Upper lobe of right lung (tissue), 1 donor: ENCODE measurements around the gene LPGAT1. TPM values are rescaled to one million over a fixed set of nuclear protein-coding genes. Genes with fewer than 3 reads are reported as not detected.

ENCODE experiments used
- ATAC-seq: fragments of 200-7000 bp; cut with Tn5 transposase; one replicate; pipeline ENCODE4 v1.9.1; 2020; ENCODE audit warnings: mild to moderate bottlenecking, moderate library complexity
- DNase-seq: peaks from one replicate; pipeline ENCODE4 v3.0.0-alpha.2; 2020
- H3K27ac ChIP-seq: fragments of 200-600 bp; one replicate; pipeline ENCODE4 v1.8.0; 2022
- H3K27me3 ChIP-seq: fragments of 200-600 bp; one replicate; pipeline ENCODE4 v1.8.0; 2022; ENCODE audit warnings: mild to moderate bottlenecking
- H3K36me3 ChIP-seq: fragments of 200-600 bp; one replicate; pipeline ENCODE4 v1.8.0; 2022
- H3K4me1 ChIP-seq: fragments of 200-600 bp; one replicate; pipeline ENCODE4 v1.8.0; 2022
- H3K4me3 ChIP-seq: fragments of 200-600 bp; one replicate; pipeline ENCODE4 v1.8.0; 2022; ENCODE audit warnings: mild to moderate bottlenecking
- H3K9me3 ChIP-seq: fragments of 200-600 bp; one replicate; pipeline ENCODE4 v1.8.0; 2022
- CTCF ChIP-seq: fragments of 200-600 bp; IDR thresholded peaks from one replicate; pipeline ENCODE4 v1.8.0; 2022; ENCODE audit warnings: antibody characterized with exemption
- intact Hi-C: fragments of 100-400 bp; cut with DNase I; formaldehyde crosslinking; loops from one replicate; pipeline ENCODE4 v1.11.0; 2022
- total RNA-seq: library from RNA; stranded (reverse); fragmentation: NEBNext Ultra II Directional; extraction: Animal tissue kit (Norgen Biotek cat#: 25700); gene quantifications from one replicate; pipeline ENCODE4 v1.2.1, GENCODE V29; 2021
- donor health status: DM: no; HTN: yes; CAD: no; lungs with severe emphysema.

LPGAT1 gene
- total RNA-seq, 1 donor from 2014 or later: 34.5 TPM

- ATAC-seq: no peak
- intact Hi-C loops: no loop called here
- no peak for TF ChIP-seq CTCF
- Histone ChIP-seq H3K9me3 (no peaks in the 10 kb centered on the region), H3K4me3 (no peak overlapping the region), H3K36me3 (no peaks in the 10 kb centered on the region), H3K27ac (no peak overlapping the region), H3K4me1 (no peaks in the 10 kb centered on the region), H3K27me3 (no peaks in the 10 kb centered on the region)
- DNase-seq: no peak
Observed at GRCh38 chr1:211704543-211704942, 126.0 kb downstream of the LPGAT1 start.

GRCh38 chr1:211703812-211704537 is 126.6 kb downstream of the LPGAT1 start:
- DNase-seq (no peak), ATAC-seq (no peak)
- no peaks in the 10 kb centered on the region for H3K9me3 ChIP-seq
- H3K4me1 ChIP-seq: no peaks in the 10 kb centered on the region
- no peak overlapping the region for H3K27ac ChIP-seq
- no peak for TF ChIP-seq CTCF
- intact Hi-C loops: no loop called here
- no peaks in the 10 kb centered on the region for H3K36me3 ChIP-seq
- no peak overlapping the region for H3K4me3 ChIP-seq
- H3K27me3 ChIP-seq: no peaks in the 10 kb centered on the region

- DNase-seq: no peak
- no peak for ATAC-seq
- intact Hi-C loops: no loop called here
- Histone ChIP-seq H3K27me3 (no peaks in the 10 kb centered on the region), H3K4me3 (no peak overlapping the region), H3K9me3 (no peaks in the 10 kb centered on the region), H3K27ac (no peak overlapping the region), H3K4me1 (peaks cover 4% of the 10 kb centered on the region), H3K36me3 (no peaks in the 10 kb centered on the region)
- TF ChIP-seq CTCF: no peak
Observed at GRCh38 chr1:211701733-211702132, 128.8 kb downstream of the LPGAT1 start.

GRCh38 chr1:211699059-211699458 is 131.5 kb downstream of the LPGAT1 start:
- intact Hi-C loops: no loop called here
- Histone ChIP-seq H3K4me3 (no peak overlapping the region), H3K27me3 (no peaks in the 10 kb centered on the region), H3K27ac (no peak overlapping the region), H3K36me3 (no peaks in the 10 kb centered on the region), H3K4me1 (peaks cover 4% of the 10 kb centered on the region), H3K9me3 (no peaks in the 10 kb centered on the region)
- no peak for DNase-seq
- no peak for TF ChIP-seq CTCF
- no peak for ATAC-seq

- intact Hi-C loops: no loop called here
Observed at GRCh38 chr1:211698161-211699026, 132.2 kb downstream of the LPGAT1 start.

More at GRCh38 chr1:211698161-211699026, 132.2 kb downstream of the LPGAT1 start:
- Histone ChIP-seq H3K27ac (no peak overlapping the region), H3K9me3 (no peaks in the 10 kb centered on the region), H3K4me1 (peaks cover 4% of the 10 kb centered on the region), H3K27me3 (no peaks in the 10 kb centered on the region), H3K4me3 (peak overlapping the region; percentile 10), H3K36me3 (no peaks in the 10 kb centered on the region)
- peak; percentile 90 for DNase-seq
- peak; percentile 94 for TF ChIP-seq CTCF
- peak; percentile 97 for ATAC-seq
